ENCODE measurements around the gene GATB.

GATB gene

DNA sequence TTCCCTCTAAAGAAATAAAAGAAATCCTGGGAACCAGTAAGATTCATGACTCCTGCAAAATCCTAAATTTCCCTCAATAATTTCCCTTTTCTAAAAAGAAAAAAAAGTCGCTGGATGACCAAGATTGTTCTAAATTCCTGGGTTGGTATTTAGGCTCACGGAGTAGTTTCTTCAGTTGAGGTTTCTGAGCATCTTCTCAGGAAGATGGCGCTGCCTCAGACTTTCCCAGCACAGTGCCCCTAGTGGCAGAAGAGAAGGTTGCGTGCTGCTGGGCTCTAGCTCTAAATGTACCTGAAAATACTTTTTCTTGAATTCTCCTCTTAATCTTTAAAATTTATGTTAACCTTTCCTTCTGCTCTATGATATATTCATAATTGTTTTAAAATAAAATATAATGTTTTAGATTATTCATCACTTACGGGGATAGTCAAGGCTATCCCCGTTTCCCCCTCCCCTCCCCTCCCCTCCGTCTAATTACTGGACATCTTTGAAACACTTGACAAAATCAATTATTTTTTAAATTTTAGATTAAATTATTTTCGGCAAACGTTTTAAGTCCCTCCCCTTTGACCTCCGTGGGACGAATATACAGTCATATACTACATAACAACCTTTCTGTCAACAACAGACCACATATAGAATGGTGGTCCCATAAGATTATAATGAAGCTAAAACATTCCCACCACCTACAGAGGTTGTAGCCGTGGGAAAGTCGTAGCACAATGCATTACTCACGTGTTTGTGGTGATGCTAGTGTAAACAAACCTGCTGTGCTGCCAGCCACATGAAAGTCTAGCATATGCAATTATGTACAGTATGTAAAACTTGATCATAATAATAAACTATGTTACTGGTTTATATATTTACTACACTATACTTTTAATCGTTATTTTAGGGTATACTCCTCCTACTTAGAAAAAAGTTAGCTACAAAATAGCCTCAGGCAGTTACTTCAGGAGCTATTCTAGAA lies 41.0 kb upstream of the GATB start:
- no peak overlapping the region for H3K27ac Mint-ChIP-seq
- no peak overlapping the region for H3K4me3 Mint-ChIP-seq
- H3K4me1 Mint-ChIP-seq = peaks cover 7% of the 10 kb centered on the region
- H3K36me3 Mint-ChIP-seq (ENCODE audit: low read depth) = no peaks in the 10 kb centered on the region
- peak; percentile 56 for DNase-seq
- no peaks in the 10 kb centered on the region for H3K9me3 Mint-ChIP-seq
- H3K27me3 Mint-ChIP-seq (ENCODE audit: low read depth, poor library complexity) = peaks cover 4% of the 10 kb centered on the region
- TF ChIP-seq, protein P1, sequence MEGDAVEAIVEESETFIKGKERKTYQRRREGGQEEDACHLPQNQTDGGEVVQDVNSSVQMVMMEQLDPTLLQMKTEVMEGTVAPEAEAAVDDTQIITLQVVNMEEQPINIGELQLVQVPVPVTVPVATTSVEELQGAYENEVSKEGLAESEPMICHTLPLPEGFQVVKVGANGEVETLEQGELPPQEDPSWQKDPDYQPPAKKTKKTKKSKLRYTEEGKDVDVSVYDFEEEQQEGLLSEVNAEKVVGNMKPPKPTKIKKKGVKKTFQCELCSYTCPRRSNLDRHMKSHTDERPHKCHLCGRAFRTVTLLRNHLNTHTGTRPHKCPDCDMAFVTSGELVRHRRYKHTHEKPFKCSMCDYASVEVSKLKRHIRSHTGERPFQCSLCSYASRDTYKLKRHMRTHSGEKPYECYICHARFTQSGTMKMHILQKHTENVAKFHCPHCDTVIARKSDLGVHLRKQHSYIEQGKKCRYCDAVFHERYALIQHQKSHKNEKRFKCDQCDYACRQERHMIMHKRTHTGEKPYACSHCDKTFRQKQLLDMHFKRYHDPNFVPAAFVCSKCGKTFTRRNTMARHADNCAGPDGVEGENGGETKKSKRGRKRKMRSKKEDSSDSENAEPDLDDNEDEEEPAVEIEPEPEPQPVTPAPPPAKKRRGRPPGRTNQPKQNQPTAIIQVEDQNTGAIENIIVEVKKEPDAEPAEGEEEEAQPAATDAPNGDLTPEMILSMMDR (IDR thresholded peaks at IDR 0.05) = peak; percentile 75

DNA sequence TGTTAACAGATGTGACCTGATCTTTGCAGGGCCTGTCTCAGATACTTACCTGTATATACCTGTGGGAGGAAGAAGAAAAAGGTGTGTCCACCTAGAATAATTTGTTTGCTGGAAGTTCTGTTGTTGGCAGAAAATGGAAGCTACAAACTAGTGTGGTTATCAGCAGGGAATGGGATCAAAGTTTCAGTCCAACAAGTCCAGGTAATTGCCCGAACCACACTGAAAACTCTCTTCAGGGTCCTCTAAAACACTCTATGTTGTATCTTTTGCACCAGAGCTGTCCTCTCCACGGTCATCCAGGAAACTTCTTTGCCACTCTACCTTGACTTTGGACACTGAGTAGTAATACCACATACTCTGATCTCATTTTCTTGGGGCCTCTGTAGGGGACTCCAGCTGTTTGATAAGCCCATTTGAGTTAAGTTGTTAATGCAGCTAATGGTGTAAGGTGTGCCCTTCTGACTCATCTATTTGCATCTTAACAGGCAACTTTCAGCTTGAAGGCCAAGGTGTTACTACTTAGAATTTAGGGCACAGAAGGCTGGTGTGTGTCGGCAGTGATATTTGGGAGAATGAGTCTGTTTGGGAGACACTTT lies 38.7 kb upstream of the GATB start:
- DNase-seq = no peak
- Mint-ChIP-seq H3K27ac (no peak overlapping the region), H3K4me1 (peaks cover under 1% of the 10 kb centered on the region), H3K4me3 (no peak overlapping the region), H3K36me3 (ENCODE audit: low read depth) (no peaks in the 10 kb centered on the region), H3K27me3 (ENCODE audit: low read depth, poor library complexity) (peaks cover 4% of the 10 kb centered on the region), H3K9me3 (no peaks in the 10 kb centered on the region)
- TF ChIP-seq, protein P1 (IDR thresholded peaks at IDR 0.05) = no peak

DNA sequence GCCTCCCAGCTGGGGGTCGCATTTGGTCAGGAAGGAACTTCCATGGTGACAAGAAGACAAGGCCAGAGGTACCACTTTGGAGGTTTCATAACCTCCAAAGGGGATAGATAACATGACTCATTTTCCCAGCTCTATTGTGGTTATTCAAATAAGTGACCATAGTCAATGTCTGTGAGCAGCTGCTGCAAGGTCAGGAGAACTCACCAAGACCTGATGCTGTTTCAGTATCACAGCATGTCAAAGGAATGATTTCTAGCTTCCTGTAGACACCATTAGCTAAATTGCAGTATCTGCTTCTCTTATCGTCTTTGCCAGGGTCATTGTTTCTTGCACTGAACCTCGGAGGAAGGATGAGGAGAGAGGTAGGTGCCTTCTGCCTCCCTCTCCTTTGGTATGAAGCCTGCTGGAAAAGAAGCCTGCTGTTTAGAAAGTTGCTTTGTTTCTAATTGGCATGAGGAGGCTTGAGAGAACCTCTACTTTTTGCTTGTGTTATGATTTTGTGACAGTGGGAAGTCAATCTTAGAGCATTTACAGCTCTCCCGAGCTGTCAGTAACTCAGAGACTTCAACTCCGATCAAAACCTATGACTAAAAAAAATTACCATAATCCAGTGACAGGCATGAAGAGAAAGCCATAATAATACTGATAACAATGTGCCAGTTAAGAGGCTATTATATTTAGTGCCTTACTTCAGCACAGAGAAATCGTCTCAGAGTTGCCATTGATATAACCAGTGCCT lies 38.0 kb upstream of the GATB start:
- Mint-ChIP-seq H3K27ac (no peak overlapping the region), H3K9me3 (no peaks in the 10 kb centered on the region), H3K27me3 (ENCODE audit: low read depth, poor library complexity) (peaks cover 4% of the 10 kb centered on the region), H3K4me3 (no peak overlapping the region), H3K4me1 (peaks cover 6% of the 10 kb centered on the region), H3K36me3 (ENCODE audit: low read depth) (no peaks in the 10 kb centered on the region)
- DNase-seq = no peak
- TF ChIP-seq, protein P1 (IDR thresholded peaks at IDR 0.05) = no peak

DNA sequence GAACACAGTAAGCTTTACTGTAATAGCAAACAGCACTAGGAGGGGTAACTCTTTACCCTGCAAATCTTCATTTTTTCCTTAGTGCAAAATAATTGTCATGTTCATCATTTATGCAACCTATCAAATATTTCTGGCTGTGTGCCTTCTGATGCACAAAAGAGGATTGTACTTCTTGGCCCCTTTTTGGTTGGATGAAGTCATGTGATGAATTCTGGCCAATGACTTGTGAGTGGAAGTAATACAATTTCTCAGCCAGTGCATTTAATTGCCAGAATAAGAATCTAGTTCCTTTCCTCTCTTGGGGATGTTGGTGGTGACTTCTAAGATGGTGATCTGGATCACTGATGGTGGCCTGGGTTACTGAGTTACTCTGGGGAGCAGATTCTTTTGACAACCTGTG lies 37.0 kb upstream of the GATB start:
- no peak for DNase-seq
- Mint-ChIP-seq H3K27ac (no peak overlapping the region), H3K4me1 (peaks cover 12% of the 10 kb centered on the region), H3K9me3 (no peaks in the 10 kb centered on the region), H3K27me3 (ENCODE audit: low read depth, poor library complexity) (peaks cover 4% of the 10 kb centered on the region), H3K4me3 (no peak overlapping the region), H3K36me3 (ENCODE audit: low read depth) (no peaks in the 10 kb centered on the region)
- TF ChIP-seq, protein P1 (IDR thresholded peaks at IDR 0.05) = no peak

DNA sequence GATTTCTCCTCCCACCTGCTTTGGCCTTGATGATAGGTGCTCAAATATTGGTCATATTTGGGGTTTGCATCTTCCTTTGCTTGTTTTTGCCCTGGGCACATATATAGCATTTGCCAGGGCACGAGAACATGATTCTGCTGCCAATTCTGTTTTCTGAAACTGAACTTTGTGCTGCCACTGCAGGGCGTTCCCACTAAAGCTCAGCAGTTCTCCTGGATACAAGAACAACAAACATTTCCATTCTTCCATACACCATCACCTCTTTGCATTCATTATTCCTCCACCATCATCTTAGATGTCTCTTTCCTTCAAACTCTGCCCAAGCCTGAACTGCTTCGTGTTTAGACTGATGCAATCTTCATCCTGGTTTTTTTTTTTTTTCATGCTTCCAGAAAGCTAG lies 36.3 kb upstream of the GATB start:
- no peaks in the 10 kb centered on the region for H3K9me3 Mint-ChIP-seq
- no peak for DNase-seq
- H3K4me3 Mint-ChIP-seq = no peak overlapping the region
- H3K4me1 Mint-ChIP-seq = peaks cover 19% of the 10 kb centered on the region
- H3K27me3 Mint-ChIP-seq (ENCODE audit: low read depth, poor library complexity) = peaks cover 4% of the 10 kb centered on the region
- H3K27ac Mint-ChIP-seq = no peak overlapping the region
- no peaks in the 10 kb centered on the region for H3K36me3 Mint-ChIP-seq (ENCODE audit: low read depth)
- TF ChIP-seq, protein P1 (IDR thresholded peaks at IDR 0.05) = no peak
